ENCODE results near the gene SLC1A2. TPM values are rescaled to one million over a fixed set of nuclear protein-coding genes. Genes with fewer than 3 reads are reported as not detected.

Gene SLC1A2
- total and polyA plus RNA-seq, 3 donors from 2014 or later, result 0.74 to 7.5 (median 1.1) TPM

GRCh38 chr11:35218956-35219355, 200.4 kb downstream of the SLC1A2 start:
- WGBS, 2 donors, result 100% methylated on average over 1 of the region's 1 CpG
- Histone ChIP-seq H3K36me3 (ENCODE audit: low read depth, missing control alignments) (no peaks in the 10 kb centered on the region), H3K9me3 (no peaks in the 10 kb centered on the region), H3K27me3 (no peaks in the 10 kb centered on the region), H3K4me3 (no peak overlapping the region), H3K27ac (no peak overlapping the region), H3K4me1 (no peaks in the 10 kb centered on the region)
- intact Hi-C loops (cut with DNase I; ENCODE audit: low total_unique reads), result no loop called here
- DNase-seq, result no peak
- TF ChIP-seq CTCF (IDR thresholded peaks at IDR 0.05) (no peak), POLR2A (IDR thresholded peaks at IDR 0.05) (no peak)

GRCh38 chr11:35216962-35217678, 202.2 kb downstream of the SLC1A2 start:
- Histone ChIP-seq H3K36me3 (ENCODE audit: low read depth, missing control alignments) (no peaks in the 10 kb centered on the region), H3K27ac (no peak overlapping the region), H3K9me3 (no peaks in the 10 kb centered on the region), H3K4me3 (no peak overlapping the region), H3K27me3 (no peaks in the 10 kb centered on the region), H3K4me1 (no peaks in the 10 kb centered on the region)
- TF ChIP-seq POLR2A (IDR thresholded peaks at IDR 0.05), result no peak
- no peak for TF ChIP-seq CTCF (IDR thresholded peaks at IDR 0.05)
- no peak for DNase-seq
- WGBS, 2 donors, result 78 to 79% methylated on average over 3 of the region's 3 CpGs
- intact Hi-C loops (cut with DNase I; ENCODE audit: low total_unique reads), result no loop called here

GRCh38 chr11:35215945-35216344, 203.4 kb downstream of the SLC1A2 start:
- no peak for DNase-seq
- H3K27ac ChIP-seq, result no peak overlapping the region
- no peaks in the 10 kb centered on the region for H3K9me3 ChIP-seq
- no peaks in the 10 kb centered on the region for H3K36me3 ChIP-seq (ENCODE audit: low read depth, missing control alignments)
- no peaks in the 10 kb centered on the region for H3K27me3 ChIP-seq
- no peak overlapping the region for H3K4me3 ChIP-seq
- H3K4me1 ChIP-seq, result no peaks in the 10 kb centered on the region
- intact Hi-C loops (cut with DNase I; ENCODE audit: low total_unique reads), result no loop called here
- TF ChIP-seq CTCF (IDR thresholded peaks at IDR 0.05) (no peak), POLR2A (IDR thresholded peaks at IDR 0.05) (no peak)

- Histone ChIP-seq H3K27me3 (no peaks in the 10 kb centered on the region), H3K4me3 (no peak overlapping the region), H3K9me3 (no peaks in the 10 kb centered on the region), H3K4me1 (no peaks in the 10 kb centered on the region), H3K27ac (no peak overlapping the region), H3K36me3 (ENCODE audit: low read depth, missing control alignments) (no peaks in the 10 kb centered on the region)
- TF ChIP-seq POLR2A (IDR thresholded peaks at IDR 0.05), result no peak
- no peak for TF ChIP-seq CTCF (IDR thresholded peaks at IDR 0.05)
- intact Hi-C loops (cut with DNase I; ENCODE audit: low total_unique reads), result no loop called here
- DNase-seq, result no peak
- WGBS, 2 donors, result 45 to 80% methylated on average over 1 of the region's 1 CpG
Observed at GRCh38 chr11:35214792-35215193, 204.6 kb downstream of the SLC1A2 start.

- Histone ChIP-seq H3K27me3 (no peaks in the 10 kb centered on the region), H3K4me1 (no peaks in the 10 kb centered on the region), H3K27ac (no peak overlapping the region), H3K4me3 (no peak overlapping the region), H3K9me3 (no peaks in the 10 kb centered on the region), H3K36me3 (ENCODE audit: low read depth, missing control alignments) (no peaks in the 10 kb centered on the region)
- DNase-seq, result no peak
- WGBS, 2 donors, result 75 to 80% methylated on average over 2 of the region's 2 CpGs
- intact Hi-C loops (cut with DNase I; ENCODE audit: low total_unique reads), result no loop called here
- no peak for TF ChIP-seq CTCF (IDR thresholded peaks at IDR 0.05)
- no peak for TF ChIP-seq POLR2A (IDR thresholded peaks at IDR 0.05)
Observed at GRCh38 chr11:35214226-35214770, 205.1 kb downstream of the SLC1A2 start.
